ENCODE data around the gene ZNF625.

The ZNF625 gene

GRCh38 chr19:12187625-12188024 is 31.1 kb upstream of the ZNF625 start:
- DNase-seq (ENCODE audit: low read depth): no peak
- TF ChIP-seq CTCF (conservative IDR thresholded peaks at IDR 0.05; ENCODE audit: low read depth, low read length): no peak
- H3K4me3 ChIP-seq (ENCODE audit: low read length): no peak overlapping the region

DNA sequence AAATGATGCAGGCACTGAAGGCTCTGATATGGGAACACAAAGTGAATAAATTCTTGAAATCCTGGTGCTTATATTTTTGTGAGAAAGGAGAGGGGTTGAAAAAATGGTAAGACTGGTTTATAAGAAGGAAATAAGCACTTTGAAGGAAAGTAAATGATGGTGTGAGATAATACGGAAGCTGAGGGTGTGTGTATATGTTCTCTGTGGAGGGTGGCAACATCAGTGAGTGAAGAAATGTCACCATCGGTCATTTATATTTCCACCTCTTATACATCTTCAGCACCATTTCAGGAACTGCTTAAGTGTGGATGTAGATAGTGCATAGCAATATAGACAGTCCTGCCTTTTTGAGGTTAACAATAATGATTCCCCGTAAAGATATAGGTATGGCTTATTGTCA is 23.8 kb upstream of the ZNF625 start:
- TF ChIP-seq CTCF (conservative IDR thresholded peaks at IDR 0.05; ENCODE audit: low read depth, low read length): no peak
- no peak for DNase-seq (ENCODE audit: low read depth)
- H3K4me3 ChIP-seq (ENCODE audit: low read length): no peak overlapping the region

DNA sequence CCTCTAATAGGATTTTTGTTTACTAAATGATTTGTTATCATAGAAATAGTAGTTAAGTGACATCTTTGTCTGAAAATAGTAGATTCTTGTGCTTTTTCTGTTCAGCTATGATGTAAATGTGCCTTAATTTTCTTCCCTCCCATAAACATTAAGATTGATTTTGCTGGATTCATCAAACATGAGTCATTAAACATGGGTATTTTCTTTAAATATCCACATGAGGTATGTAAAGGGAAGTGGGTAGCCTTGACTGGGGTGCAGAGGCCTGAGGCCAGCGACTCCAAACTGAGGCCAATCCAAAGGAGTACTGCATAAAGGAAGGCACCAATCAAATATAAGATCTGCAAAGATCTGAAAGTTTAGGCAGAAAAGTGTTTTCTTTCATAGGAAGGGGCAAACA is 10.1 kb upstream of the ZNF625 start:
- no peak for TF ChIP-seq CTCF (conservative IDR thresholded peaks at IDR 0.05; ENCODE audit: low read depth, low read length)
- no peak for DNase-seq (ENCODE audit: low read depth)

DNA sequence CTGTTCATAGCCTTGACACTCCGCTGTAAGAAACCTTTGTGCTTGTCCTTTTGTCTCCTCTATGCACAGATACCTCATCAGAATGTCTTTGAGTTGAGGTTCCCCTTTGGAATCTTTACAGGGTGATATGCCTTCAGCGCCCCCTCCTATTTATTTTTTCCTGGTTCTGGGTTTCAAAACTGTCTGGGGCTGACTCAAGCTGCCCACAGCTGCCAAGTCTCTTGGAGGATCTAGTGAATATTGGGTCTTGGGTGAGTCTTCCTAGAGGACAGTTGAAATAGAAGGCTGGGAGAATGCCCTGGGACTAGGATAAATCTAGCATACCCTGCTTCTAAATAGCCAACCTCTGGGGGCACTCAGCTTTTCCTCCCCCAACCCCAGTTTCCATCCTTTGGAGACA is 7.3 kb upstream of the ZNF625 start:
- DNase-seq (ENCODE audit: low read depth): no peak
- TF ChIP-seq CTCF (conservative IDR thresholded peaks at IDR 0.05; ENCODE audit: low read depth, low read length): no peak
- H3K4me3 ChIP-seq (ENCODE audit: low read length): peak overlapping the region; percentile 95

More for the DNA sequence above, 10.1 kb upstream of the ZNF625 start:
- no peak overlapping the region for H3K4me3 ChIP-seq (ENCODE audit: low read length)

GRCh38 chr19:12162882-12163806 is 6.6 kb upstream of the ZNF625 start, which contains the start of gene ZNF136:
Gene ZNF136, plus strand, starts transcription at chr19:12163096. Its CDS starts 108 bp downstream, at chr19:12163204.
- no peak for TF ChIP-seq CTCF (conservative IDR thresholded peaks at IDR 0.05; ENCODE audit: low read depth, low read length)
- peak; percentile 80 for DNase-seq (ENCODE audit: low read depth)
- H3K4me3 ChIP-seq (ENCODE audit: low read length): peak within 1 kb of the TSS; percentile 95

DNA sequence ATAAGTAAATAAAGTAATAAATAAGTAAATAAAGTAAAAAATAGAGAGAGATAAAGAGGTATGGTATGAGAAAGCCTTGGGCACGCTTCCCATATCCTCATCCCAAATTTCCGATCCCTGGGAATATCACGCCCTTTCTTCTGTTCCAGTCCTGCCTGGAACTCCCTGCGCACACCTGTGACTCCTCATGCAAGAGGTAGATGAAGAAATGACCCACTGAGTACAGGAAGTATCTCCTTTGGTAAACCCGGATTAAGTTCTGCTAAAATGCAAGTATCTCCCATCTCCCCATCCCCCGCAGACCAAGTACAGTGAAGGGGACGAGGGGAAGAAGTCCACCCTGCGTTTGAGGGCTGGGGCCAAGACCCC is 6.0 kb upstream of the ZNF625 start:
- no peak for DNase-seq (ENCODE audit: low read depth)
- H3K4me3 ChIP-seq (ENCODE audit: low read length): peak overlapping the region; percentile 95
- TF ChIP-seq CTCF (conservative IDR thresholded peaks at IDR 0.05; ENCODE audit: low read depth, low read length): no peak

Data from retinal pigment epithelial cell (primary cell).